Liver (tissue), 9 donors: Measurements from ENCODE around the gene HEBP2. TPM values are rescaled to one million over a fixed set of nuclear protein-coding genes. Genes with fewer than 3 reads are reported as not detected.
A peak's percentile ranks its signal among the peaks of the same experiment; 100 is the strongest.

Source experiments
- DNase-seq: peaks from one replicate; pipeline ENCODE4 v3.0.0-alpha.2; 2017; ENCODE audit warnings: low spot score
- H3K27ac ChIP-seq, 2 donors: one replicate each; pipeline ENCODE4 v1.7.0; 2013; ENCODE audit warnings: inconsistent platforms in 2 of 2, low read length in 2 of 2, control low read depth in 1 of 2, low read depth in 1 of 2, mild to moderate bottlenecking in 1 of 2
- H3K27me3 ChIP-seq, 4 donors: one replicate each; pipeline versions ENCODE4 v1.6.1 to v1.7.0; 2013; ENCODE audit warnings: low read length in 3 of 4, inconsistent platforms in 1 of 4, mild to moderate bottlenecking in 1 of 4, moderate library complexity in 1 of 4; ENCODE audit not compliant: control insufficient read depth in 4 of 4, insufficient read depth in 4 of 4
- H3K36me3 ChIP-seq, 4 donors: one replicate each; pipeline versions ENCODE4 v1.6.1 to v1.7.0; 2013; ENCODE audit warnings: low read length in 3 of 4, mild to moderate bottlenecking in 3 of 4, low read depth in 1 of 4, moderate library complexity in 1 of 4; ENCODE audit not compliant: control insufficient read depth in 4 of 4, insufficient read depth in 3 of 4
- H3K4me1 ChIP-seq, 4 donors: one replicate each; pipeline versions ENCODE4 v1.6.1 to v1.7.0; 2013; ENCODE audit warnings: low read length in 3 of 4, mild to moderate bottlenecking in 3 of 4, moderate library complexity in 1 of 4; ENCODE audit not compliant: control insufficient read depth in 4 of 4, insufficient read depth in 4 of 4
- H3K4me3 ChIP-seq, 3 donors: one replicate each; pipeline versions ENCODE4 v1.6.1 to v1.7.0; 2013; ENCODE audit warnings: low read length in 3 of 3, control low read depth in 1 of 3, low read depth in 1 of 3, mild to moderate bottlenecking in 1 of 3
- H3K9ac ChIP-seq, 2 donors: one replicate each; pipeline ENCODE4 v1.7.0; 2013; ENCODE audit warnings: low read length in 2 of 2, mild to moderate bottlenecking in 2 of 2, moderate library complexity in 2 of 2, control low read depth in 1 of 2, low read depth in 1 of 2
- H3K9me3 ChIP-seq, 4 donors: one replicate each; pipeline versions ENCODE4 v1.6.1 to v1.7.0; 2013; ENCODE audit warnings: low read length in 3 of 4; ENCODE audit not compliant: control insufficient read depth in 4 of 4
- EGR1 ChIP-seq, 2 donors: IDR thresholded peaks; 2 replicates each; pipeline ENCODE4 v1.6.1; 2016 to 2018; ENCODE audit warnings: antibody characterized with exemption in 2 of 2, low read depth in 2 of 2
- FOXA1 ChIP-seq: IDR thresholded peaks from 2 replicates; pipeline ENCODE4 v1.6.1; 2016; ENCODE audit warnings: antibody characterized with exemption
- FOXA2 ChIP-seq: IDR thresholded peaks from 2 replicates; pipeline ENCODE4 v1.6.1; 2016; ENCODE audit warnings: antibody characterized with exemption
- GABPA ChIP-seq, 2 donors: IDR thresholded peaks in 1 of 2; conservative IDR thresholded peaks in 1 of 2; 2 replicates each; pipeline ENCODE4 v1.6.1; 2016; ENCODE audit warnings: antibody characterized with exemption in 2 of 2, mild to moderate bottlenecking in 1 of 2, moderate library complexity in 1 of 2
- HNF4A ChIP-seq, 2 donors: conservative IDR thresholded peaks; 2 replicates each; pipeline ENCODE4 v1.6.1; 2016; ENCODE audit warnings: antibody characterized with exemption in 2 of 2, mild to moderate bottlenecking in 2 of 2
- HNF4G ChIP-seq: IDR thresholded peaks from 2 replicates; pipeline ENCODE4 v1.6.1; 2016; ENCODE audit warnings: antibody characterized with exemption
- JUND ChIP-seq, 2 donors: IDR thresholded peaks; 2 replicates each; pipeline ENCODE4 v1.6.1; 2016; ENCODE audit warnings: antibody characterized with exemption in 2 of 2
- NR2F2 ChIP-seq: IDR thresholded peaks from 2 replicates; pipeline ENCODE4 v1.6.1; 2016; ENCODE audit warnings: antibody characterized with exemption
- RAD21 ChIP-seq, 2 donors: IDR thresholded peaks; 2 replicates each; pipeline ENCODE4 v1.6.1; 2016; ENCODE audit warnings: antibody characterized with exemption in 2 of 2, mild to moderate bottlenecking in 2 of 2
- RXRA ChIP-seq, 2 donors: IDR thresholded peaks; 2 replicates each; pipeline ENCODE4 v1.6.1; 2017 to 2018; ENCODE audit warnings: antibody characterized with exemption in 2 of 2, mild to moderate bottlenecking in 1 of 2
- SP1 ChIP-seq: IDR thresholded peaks from 2 replicates; pipeline ENCODE4 v1.6.1; 2018; ENCODE audit warnings: antibody characterized with exemption, mild to moderate bottlenecking
- TAF1 ChIP-seq: conservative IDR thresholded peaks from 2 replicates; pipeline ENCODE4 v1.6.1; 2016; ENCODE audit warnings: antibody characterized with exemption, mild to moderate bottlenecking
- YY1 ChIP-seq: IDR thresholded peaks from 2 replicates; pipeline ENCODE4 v1.6.1; 2016; ENCODE audit warnings: antibody characterized with exemption, mild to moderate bottlenecking
- WGBS: extraction: QIAGEN DNeasy Blood & Tissue Kit; methylation state at CpG from one replicate; pipeline ENCODE4 v1.1.7; 2013; 5-methylcytosine and 5-hydroxymethylcytosine counted together
- polyA plus RNA-seq, 2 donors: library from polyadenylated mRNA; stranded (reverse) in 1 of 2; unstranded in 1 of 2; fragments of 200-250 nt in 1 of 2; fragments of >200 nt in 1 of 2; fragmentation: Nextera tagmentation in 1 of 2; extraction: Ambion mirVana in 1 of 2; gene quantifications; one replicate each; pipeline versions ENCODE4 v1.2.1 to v1.2.3, GENCODE V29; 2013 to 2015
- total RNA-seq, 2 donors: library from RNA; depleted of rRNA; stranded (reverse); fragments of >200 nt; gene quantifications; one replicate each; pipeline ENCODE4 v1.2.3, GENCODE V29; 2014
- TF ChIP-seq, protein P1 (sequence below): IDR thresholded peaks from 2 replicates; pipeline ENCODE4 v1.6.1; 2016; ENCODE audit warnings: antibody characterized with exemption
- TF ChIP-seq, protein P2 (sequence below): IDR thresholded peaks from 2 replicates; pipeline ENCODE4 v1.6.1; 2016; ENCODE audit warnings: antibody characterized with exemption
- TF ChIP-seq, protein P3 (sequence below): fragments of 150-350 bp; IDR thresholded peaks from 2 replicates; pipeline ENCODE4 v1.5.1; 2017; ENCODE audit warnings: improper control_type of control experiment, low read depth, low read length; ENCODE audit not compliant: missing input control
- TF ChIP-seq, protein P4 (sequence below): IDR thresholded peaks from 2 replicates; pipeline ENCODE4 v1.6.1; 2016; ENCODE audit warnings: antibody characterized with exemption
- TF ChIP-seq, protein P5 (sequence below): IDR thresholded peaks from 2 replicates; pipeline ENCODE4 v1.6.1; 2016; ENCODE audit warnings: antibody characterized with exemption, mild to moderate bottlenecking
- donor health status: healthy.
- donor health status: healthy.
- donor health status: healthy.
- donor health status: healthy.
- donor health status: healthy.

The HEBP2 gene
- total and polyA plus RNA-seq, 4 donors: 5.6 to 58.0 (median 16.8) TPM

DNA sequence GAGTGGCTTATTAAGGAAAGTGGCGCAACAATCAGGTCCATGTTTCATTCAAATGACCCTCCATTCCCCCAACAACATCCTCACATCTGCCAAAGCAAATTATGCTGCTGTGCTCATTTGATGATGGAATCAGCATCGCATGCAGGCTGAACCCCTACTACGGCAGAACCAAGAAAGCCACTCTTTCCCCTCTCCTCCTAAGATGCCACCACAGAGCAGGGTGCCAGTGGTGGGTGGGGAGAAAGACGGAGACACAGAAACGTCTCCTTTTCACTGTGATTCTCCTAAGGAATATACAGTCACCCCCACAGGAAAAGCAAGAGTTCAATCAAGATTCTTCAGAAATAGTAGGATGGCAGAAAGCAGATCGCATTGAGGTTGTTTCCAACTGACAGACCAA, 17.1 kb downstream of the HEBP2 start (continued):
- TF ChIP-seq, protein P1, sequence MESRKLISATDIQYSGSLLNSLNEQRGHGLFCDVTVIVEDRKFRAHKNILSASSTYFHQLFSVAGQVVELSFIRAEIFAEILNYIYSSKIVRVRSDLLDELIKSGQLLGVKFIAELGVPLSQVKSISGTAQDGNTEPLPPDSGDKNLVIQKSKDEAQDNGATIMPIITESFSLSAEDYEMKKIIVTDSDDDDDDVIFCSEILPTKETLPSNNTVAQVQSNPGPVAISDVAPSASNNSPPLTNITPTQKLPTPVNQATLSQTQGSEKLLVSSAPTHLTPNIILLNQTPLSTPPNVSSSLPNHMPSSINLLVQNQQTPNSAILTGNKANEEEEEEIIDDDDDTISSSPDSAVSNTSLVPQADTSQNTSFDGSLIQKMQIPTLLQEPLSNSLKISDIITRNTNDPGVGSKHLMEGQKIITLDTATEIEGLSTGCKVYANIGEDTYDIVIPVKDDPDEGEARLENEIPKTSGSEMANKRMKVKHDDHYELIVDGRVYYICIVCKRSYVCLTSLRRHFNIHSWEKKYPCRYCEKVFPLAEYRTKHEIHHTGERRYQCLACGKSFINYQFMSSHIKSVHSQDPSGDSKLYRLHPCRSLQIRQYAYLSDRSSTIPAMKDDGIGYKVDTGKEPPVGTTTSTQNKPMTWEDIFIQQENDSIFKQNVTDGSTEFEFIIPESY: no peak
- TF ChIP-seq FOXA1 (no peak), TAF1 (no peak), SP1 (no peak), EGR1 (IDR thresholded peaks at IDR 0.05; ENCODE audit: low read depth in 2 of 2) (no peak)

DNA sequence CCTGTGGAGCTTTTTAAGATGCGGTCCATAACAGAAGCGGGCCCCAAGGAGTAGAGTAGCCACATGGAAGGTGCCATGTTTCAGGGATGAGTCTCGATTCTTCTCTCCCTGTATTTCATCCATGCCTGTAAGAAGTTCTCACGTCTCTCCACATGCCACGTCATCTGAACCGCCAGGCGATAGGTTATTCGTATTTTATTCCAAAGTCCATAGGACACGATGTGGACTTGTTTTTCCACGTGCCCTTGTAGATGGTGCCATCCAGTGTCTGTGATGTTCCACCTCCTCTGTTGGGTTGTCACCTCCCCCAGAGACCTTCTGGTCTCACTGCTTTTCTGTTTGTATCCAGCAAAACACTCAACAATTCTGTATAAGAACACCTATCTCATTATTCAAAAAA, 17.6 kb downstream of the HEBP2 start:
- DNase-seq: no peak
- TF ChIP-seq FOXA1 (peak; percentile 49), SP1 (peak; percentile 71), YY1 (peak; percentile 73), NR2F2 (no peak), TAF1 (no peak), HNF4A (conservative IDR thresholded peaks at IDR 0.05) (peak; percentile 94 to 96), RXRA (IDR thresholded peaks at IDR 0.05) (peak; percentile 73 to 86), EGR1 (IDR thresholded peaks at IDR 0.05; ENCODE audit: low read depth in 2 of 2) (no peak), GABPA (IDR thresholded peaks at IDR 0.05 in 1 of 2, conservative IDR thresholded peaks at IDR 0.05 in 1 of 2) (no peak), RAD21 (IDR thresholded peaks at IDR 0.05) (peak; percentile 54 to 70), JUND (IDR thresholded peaks at IDR 0.05) (peak in 1 of 2 donors; percentile 59), FOXA2 (no peak), HNF4G (peak; percentile 85)
- TF ChIP-seq, protein P2, sequence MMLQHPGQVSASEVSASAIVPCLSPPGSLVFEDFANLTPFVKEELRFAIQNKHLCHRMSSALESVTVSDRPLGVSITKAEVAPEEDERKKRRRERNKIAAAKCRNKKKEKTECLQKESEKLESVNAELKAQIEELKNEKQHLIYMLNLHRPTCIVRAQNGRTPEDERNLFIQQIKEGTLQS: no peak
- TF ChIP-seq, protein P3, sequence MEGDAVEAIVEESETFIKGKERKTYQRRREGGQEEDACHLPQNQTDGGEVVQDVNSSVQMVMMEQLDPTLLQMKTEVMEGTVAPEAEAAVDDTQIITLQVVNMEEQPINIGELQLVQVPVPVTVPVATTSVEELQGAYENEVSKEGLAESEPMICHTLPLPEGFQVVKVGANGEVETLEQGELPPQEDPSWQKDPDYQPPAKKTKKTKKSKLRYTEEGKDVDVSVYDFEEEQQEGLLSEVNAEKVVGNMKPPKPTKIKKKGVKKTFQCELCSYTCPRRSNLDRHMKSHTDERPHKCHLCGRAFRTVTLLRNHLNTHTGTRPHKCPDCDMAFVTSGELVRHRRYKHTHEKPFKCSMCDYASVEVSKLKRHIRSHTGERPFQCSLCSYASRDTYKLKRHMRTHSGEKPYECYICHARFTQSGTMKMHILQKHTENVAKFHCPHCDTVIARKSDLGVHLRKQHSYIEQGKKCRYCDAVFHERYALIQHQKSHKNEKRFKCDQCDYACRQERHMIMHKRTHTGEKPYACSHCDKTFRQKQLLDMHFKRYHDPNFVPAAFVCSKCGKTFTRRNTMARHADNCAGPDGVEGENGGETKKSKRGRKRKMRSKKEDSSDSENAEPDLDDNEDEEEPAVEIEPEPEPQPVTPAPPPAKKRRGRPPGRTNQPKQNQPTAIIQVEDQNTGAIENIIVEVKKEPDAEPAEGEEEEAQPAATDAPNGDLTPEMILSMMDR: no peak
- TF ChIP-seq, protein P4, sequence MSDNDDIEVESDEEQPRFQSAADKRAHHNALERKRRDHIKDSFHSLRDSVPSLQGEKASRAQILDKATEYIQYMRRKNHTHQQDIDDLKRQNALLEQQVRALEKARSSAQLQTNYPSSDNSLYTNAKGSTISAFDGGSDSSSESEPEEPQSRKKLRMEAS: peak; percentile 87
- TF ChIP-seq, protein P1: peak; percentile 73
- TF ChIP-seq, protein P5, sequence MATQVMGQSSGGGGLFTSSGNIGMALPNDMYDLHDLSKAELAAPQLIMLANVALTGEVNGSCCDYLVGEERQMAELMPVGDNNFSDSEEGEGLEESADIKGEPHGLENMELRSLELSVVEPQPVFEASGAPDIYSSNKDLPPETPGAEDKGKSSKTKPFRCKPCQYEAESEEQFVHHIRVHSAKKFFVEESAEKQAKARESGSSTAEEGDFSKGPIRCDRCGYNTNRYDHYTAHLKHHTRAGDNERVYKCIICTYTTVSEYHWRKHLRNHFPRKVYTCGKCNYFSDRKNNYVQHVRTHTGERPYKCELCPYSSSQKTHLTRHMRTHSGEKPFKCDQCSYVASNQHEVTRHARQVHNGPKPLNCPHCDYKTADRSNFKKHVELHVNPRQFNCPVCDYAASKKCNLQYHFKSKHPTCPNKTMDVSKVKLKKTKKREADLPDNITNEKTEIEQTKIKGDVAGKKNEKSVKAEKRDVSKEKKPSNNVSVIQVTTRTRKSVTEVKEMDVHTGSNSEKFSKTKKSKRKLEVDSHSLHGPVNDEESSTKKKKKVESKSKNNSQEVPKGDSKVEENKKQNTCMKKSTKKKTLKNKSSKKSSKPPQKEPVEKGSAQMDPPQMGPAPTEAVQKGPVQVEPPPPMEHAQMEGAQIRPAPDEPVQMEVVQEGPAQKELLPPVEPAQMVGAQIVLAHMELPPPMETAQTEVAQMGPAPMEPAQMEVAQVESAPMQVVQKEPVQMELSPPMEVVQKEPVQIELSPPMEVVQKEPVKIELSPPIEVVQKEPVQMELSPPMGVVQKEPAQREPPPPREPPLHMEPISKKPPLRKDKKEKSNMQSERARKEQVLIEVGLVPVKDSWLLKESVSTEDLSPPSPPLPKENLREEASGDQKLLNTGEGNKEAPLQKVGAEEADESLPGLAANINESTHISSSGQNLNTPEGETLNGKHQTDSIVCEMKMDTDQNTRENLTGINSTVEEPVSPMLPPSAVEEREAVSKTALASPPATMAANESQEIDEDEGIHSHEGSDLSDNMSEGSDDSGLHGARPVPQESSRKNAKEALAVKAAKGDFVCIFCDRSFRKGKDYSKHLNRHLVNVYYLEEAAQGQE: peak; percentile 48

More for the DNA sequence above, 17.6 kb downstream of the HEBP2 start:
- Histone ChIP-seq H3K27ac (peak overlapping the region; percentile 57 to 73), H3K36me3 (peaks cover 4 to 17% (median 5%) of the 10 kb centered on the region in 4 donors), H3K9ac (no peak overlapping the region), H3K27me3 (no peaks in the 10 kb centered on the region), H3K4me3 (no peak overlapping the region), H3K9me3 (no peaks in the 10 kb centered on the region), H3K4me1 (peaks cover 1 to 38% (median 14%) of the 10 kb centered on the region in 4 donors)
- WGBS: 52% methylated on average over 10 of the region's 10 CpGs
